SK-N-SH treated with all-trans-retinoic acid at 6 μM for 48 hours (cell line): ENCODE measurements around the gene TRPV3.

ENCODE experiments used
- ATAC-seq: fragments of 200-7000 bp; cut with Tn5 transposase; 3 replicates; pipeline ENCODE4 v1.9.1; 2020; ENCODE audit warnings: mild to moderate bottlenecking, moderate library complexity
- ARNTL ChIP-seq: fragments of 450-650 bp; formaldehyde crosslinking; IDR thresholded peaks from 2 replicates; pipeline ENCODE4 v1.5.0; 2020; ENCODE audit warnings: low read depth, mild to moderate bottlenecking, moderate library complexity, borderline replicate concordance
- BACH2 ChIP-seq: fragments of 250-450 bp; sonication (Bioruptor Pico); IDR thresholded peaks from 2 replicates; pipeline ENCODE4 v1.9.0; 2021; ENCODE audit warnings: mild to moderate bottlenecking, borderline replicate concordance
- CREB5 ChIP-seq: fragments of 250-450 bp; sonication (Bioruptor Pico); IDR thresholded peaks from 2 replicates; pipeline ENCODE4 v1.5.1; 2020; ENCODE audit warnings: low read depth, mild to moderate bottlenecking, moderate library complexity
- CSDC2 ChIP-seq: fragments of 250-450 bp; sonication (Bioruptor Pico); IDR thresholded peaks from 2 replicates; pipeline ENCODE4 v1.5.0; 2020; ENCODE audit warnings: mild to moderate bottlenecking, moderate library complexity
- ESRRG ChIP-seq: fragments of 250-450 bp; sonication (Bioruptor Pico); IDR thresholded peaks from 2 replicates; pipeline ENCODE4 v1.6.1; 2021; ENCODE audit warnings: mild to moderate bottlenecking
- GLIS3 ChIP-seq: fragments of 250-450 bp; sonication (Bioruptor Pico); IDR thresholded peaks from 2 replicates; pipeline ENCODE4 v1.5.0; 2020; ENCODE audit warnings: mild to moderate bottlenecking, moderate library complexity
- ISL1 ChIP-seq: fragments of 250-450 bp; sonication (Bioruptor Pico); IDR thresholded peaks from 2 replicates; pipeline ENCODE4 v2.1.2; 2022; ENCODE audit warnings: mild to moderate bottlenecking, moderate library complexity
- OSR1 ChIP-seq: fragments of 250-450 bp; sonication (Bioruptor Pico); IDR thresholded peaks from 2 replicates; pipeline ENCODE4 v1.8.0; 2022; ENCODE audit warnings: moderate library complexity, mild to moderate bottlenecking, inconsistent platforms
- PATZ1 ChIP-seq: fragments of 250-450 bp; sonication (Bioruptor Pico); IDR thresholded peaks from 2 replicates; pipeline ENCODE4 v1.8.0; 2020; ENCODE audit warnings: mild to moderate bottlenecking, moderate library complexity, borderline replicate concordance
- PPARA ChIP-seq: fragments of 250-450 bp; sonication (Bioruptor Pico); IDR thresholded peaks from 2 replicates; pipeline ENCODE4 v1.5.0; 2020; ENCODE audit warnings: mild to moderate bottlenecking, borderline replicate concordance
- RARB ChIP-seq: fragments of 250-450 bp; sonication (Bioruptor Pico); IDR thresholded peaks from 2 replicates; pipeline ENCODE4 v1.8.0; 2021; ENCODE audit warnings: mild to moderate bottlenecking, moderate library complexity
- SNAI2 ChIP-seq: fragments of 250-450 bp; sonication (Bioruptor Pico); IDR thresholded peaks from 2 replicates; pipeline ENCODE4 v1.5.0; 2020; ENCODE audit warnings: mild to moderate bottlenecking, moderate library complexity
- TCF4 ChIP-seq: fragments of 250-450 bp; sonication (Bioruptor Pico); IDR thresholded peaks from 2 replicates; pipeline ENCODE4 v1.8.0; 2021; ENCODE audit warnings: mild to moderate bottlenecking, moderate library complexity, borderline replicate concordance
- TOX ChIP-seq: fragments of 250-450 bp; sonication (Bioruptor Pico); IDR thresholded peaks from 2 replicates; pipeline ENCODE4 v1.8.0; 2021; ENCODE audit warnings: mild to moderate bottlenecking, moderate library complexity, borderline replicate concordance
- ZC3H10 ChIP-seq: fragments of 250-450 bp; sonication (Bioruptor Pico); IDR thresholded peaks from 2 replicates; pipeline ENCODE4 v1.5.1; 2021; ENCODE audit warnings: mild to moderate bottlenecking, moderate library complexity
- ZFP3 ChIP-seq: fragments of 250-450 bp; sonication (Bioruptor Pico); IDR thresholded peaks from 2 replicates; pipeline ENCODE4 v1.5.0; 2020; ENCODE audit warnings: mild to moderate bottlenecking, moderate library complexity
- ZFP30 ChIP-seq: fragments of 450-650 bp; formaldehyde crosslinking; IDR thresholded peaks from 2 replicates; pipeline ENCODE4 v1.5.0; 2022; ENCODE audit warnings: mild to moderate bottlenecking, moderate library complexity
- ZNF565 ChIP-seq: fragments of 450-650 bp; formaldehyde crosslinking; conservative IDR thresholded peaks from 2 replicates; pipeline ENCODE4 v1.5.0; 2020; ENCODE audit warnings: low read depth, mild to moderate bottlenecking, moderate library complexity
- ZNF70 ChIP-seq: fragments of 450-650 bp; formaldehyde crosslinking; IDR thresholded peaks from 2 replicates; pipeline ENCODE4 v1.5.0; 2020; ENCODE audit warnings: mild to moderate bottlenecking, moderate library complexity
- ZNF8 ChIP-seq: fragments of 450-650 bp; formaldehyde crosslinking; IDR thresholded peaks from 2 replicates; pipeline ENCODE4 v1.5.0; 2020; ENCODE audit warnings: mild to moderate bottlenecking, moderate library complexity
- TF ChIP-seq, protein P1 (sequence below): fragments of 250-450 bp; sonication (Bioruptor Pico); IDR thresholded peaks from 2 replicates; pipeline ENCODE4 v1.8.0; 2021; ENCODE audit warnings: low read depth, mild to moderate bottlenecking, moderate library complexity, borderline replicate concordance
- TF ChIP-seq, protein P2 (sequence below): fragments of 250-450 bp; sonication (Bioruptor Pico); IDR thresholded peaks from 2 replicates; pipeline ENCODE4 v1.5.0; 2020; ENCODE audit warnings: mild to moderate bottlenecking, moderate library complexity

TRPV3 gene

DNA sequence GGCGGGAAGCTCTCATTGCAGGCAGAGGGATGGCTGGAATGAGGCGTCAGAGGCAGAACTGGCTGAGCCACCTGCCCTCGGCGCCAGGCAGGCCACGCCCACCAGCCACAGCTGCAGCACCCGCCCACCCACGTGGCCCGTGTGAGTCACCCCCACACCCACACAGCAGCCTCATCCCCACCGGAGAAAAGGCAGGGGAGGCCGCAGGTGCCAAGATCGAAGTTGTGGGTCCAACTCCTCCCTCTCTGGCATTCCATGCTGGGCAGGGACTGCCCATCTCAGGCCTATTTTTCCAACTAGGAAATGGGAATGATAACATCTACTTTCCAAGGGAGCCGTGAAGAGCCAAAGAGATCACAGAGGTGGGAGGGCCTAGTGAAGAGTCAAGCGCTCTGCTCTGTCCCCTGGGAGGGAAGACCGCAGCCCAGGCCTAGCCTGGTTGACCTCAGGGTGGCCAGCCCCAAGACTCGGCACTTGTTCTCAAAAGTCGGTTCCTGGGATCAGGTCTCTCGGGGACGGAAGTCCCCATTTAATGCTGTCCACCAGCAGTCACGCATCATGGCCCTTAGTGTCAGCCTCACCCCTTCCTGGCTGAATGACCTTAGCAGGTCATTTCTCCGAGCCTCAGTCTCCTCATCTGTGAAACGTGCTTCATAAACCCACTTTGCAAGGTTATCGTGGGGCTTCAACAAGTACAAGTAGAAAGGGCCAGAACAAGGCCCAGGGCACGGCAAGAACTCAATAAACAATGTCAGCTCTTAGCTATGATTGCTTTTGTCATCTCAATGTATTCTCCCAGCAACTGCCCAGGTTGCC, at the start of gene TRPV3:
Gene TRPV3, minus strand, starts transcription at position 45 of the 816 bp plus-strand sequence. CDS start 2,962 bp downstream, outside the sequence.
- ATAC-seq, result no peak

GRCh38 chr17:3603870-3604259, 46.3 kb upstream of the TRPV3 start:
- ATAC-seq, result peak; percentile 21
- TF ChIP-seq ZNF565 (CRISPR knock-in tag) (no peak), CSDC2 (CRISPR knock-in tag) (no peak), ZC3H10 (no peak), BACH2 (no peak), ESRRG (CRISPR knock-in tag) (no peak), CREB5 (CRISPR knock-in tag) (no peak), ZNF70 (no peak), GLIS3 (CRISPR knock-in tag) (no peak), ZFP3 (no peak), ISL1 (no peak), ZNF8 (CRISPR knock-in tag) (no peak), ZFP30 (CRISPR knock-in tag) (no peak), ARNTL (CRISPR knock-in tag) (no peak), TOX (CRISPR knock-in tag) (no peak), TCF4 (CRISPR knock-in tag) (no peak), SNAI2 (CRISPR knock-in tag) (no peak)
- TF ChIP-seq, protein P1, sequence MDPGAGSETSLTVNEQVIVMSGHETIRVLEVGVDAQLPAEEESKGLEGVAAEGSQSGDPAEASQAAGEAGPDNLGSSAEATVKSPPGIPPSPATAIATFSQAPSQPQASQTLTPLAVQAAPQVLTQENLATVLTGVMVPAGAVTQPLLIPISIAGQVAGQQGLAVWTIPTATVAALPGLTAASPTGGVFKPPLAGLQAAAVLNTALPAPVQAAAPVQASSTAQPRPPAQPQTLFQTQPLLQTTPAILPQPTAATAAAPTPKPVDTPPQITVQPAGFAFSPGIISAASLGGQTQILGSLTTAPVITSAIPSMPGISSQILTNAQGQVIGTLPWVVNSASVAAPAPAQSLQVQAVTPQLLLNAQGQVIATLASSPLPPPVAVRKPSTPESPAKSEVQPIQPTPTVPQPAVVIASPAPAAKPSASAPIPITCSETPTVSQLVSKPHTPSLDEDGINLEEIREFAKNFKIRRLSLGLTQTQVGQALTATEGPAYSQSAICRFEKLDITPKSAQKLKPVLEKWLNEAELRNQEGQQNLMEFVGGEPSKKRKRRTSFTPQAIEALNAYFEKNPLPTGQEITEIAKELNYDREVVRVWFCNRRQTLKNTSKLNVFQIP (CRISPR knock-in tag), result no peak

More for the DNA sequence above, at the start of gene TRPV3:
- TF ChIP-seq OSR1 (CRISPR knock-in tag), result no peak
- TF ChIP-seq ZNF8 (CRISPR knock-in tag), result no peak
- TF ChIP-seq ZFP30 (CRISPR knock-in tag), result no peak
- TF ChIP-seq PPARA (CRISPR knock-in tag), result no peak
- TF ChIP-seq CREB5 (CRISPR knock-in tag), result no peak
- no peak for TF ChIP-seq ESRRG (CRISPR knock-in tag)
- no peak for TF ChIP-seq ZNF70
- TF ChIP-seq ISL1, result no peak
- TF ChIP-seq, protein P1 (CRISPR knock-in tag), result no peak
- TF ChIP-seq TOX (CRISPR knock-in tag), result no peak
- TF ChIP-seq SNAI2 (CRISPR knock-in tag), result no peak
- TF ChIP-seq ARNTL (CRISPR knock-in tag), result no peak
- TF ChIP-seq RARB (CRISPR knock-in tag), result no peak
- no peak for TF ChIP-seq PATZ1
- TF ChIP-seq, protein P2, sequence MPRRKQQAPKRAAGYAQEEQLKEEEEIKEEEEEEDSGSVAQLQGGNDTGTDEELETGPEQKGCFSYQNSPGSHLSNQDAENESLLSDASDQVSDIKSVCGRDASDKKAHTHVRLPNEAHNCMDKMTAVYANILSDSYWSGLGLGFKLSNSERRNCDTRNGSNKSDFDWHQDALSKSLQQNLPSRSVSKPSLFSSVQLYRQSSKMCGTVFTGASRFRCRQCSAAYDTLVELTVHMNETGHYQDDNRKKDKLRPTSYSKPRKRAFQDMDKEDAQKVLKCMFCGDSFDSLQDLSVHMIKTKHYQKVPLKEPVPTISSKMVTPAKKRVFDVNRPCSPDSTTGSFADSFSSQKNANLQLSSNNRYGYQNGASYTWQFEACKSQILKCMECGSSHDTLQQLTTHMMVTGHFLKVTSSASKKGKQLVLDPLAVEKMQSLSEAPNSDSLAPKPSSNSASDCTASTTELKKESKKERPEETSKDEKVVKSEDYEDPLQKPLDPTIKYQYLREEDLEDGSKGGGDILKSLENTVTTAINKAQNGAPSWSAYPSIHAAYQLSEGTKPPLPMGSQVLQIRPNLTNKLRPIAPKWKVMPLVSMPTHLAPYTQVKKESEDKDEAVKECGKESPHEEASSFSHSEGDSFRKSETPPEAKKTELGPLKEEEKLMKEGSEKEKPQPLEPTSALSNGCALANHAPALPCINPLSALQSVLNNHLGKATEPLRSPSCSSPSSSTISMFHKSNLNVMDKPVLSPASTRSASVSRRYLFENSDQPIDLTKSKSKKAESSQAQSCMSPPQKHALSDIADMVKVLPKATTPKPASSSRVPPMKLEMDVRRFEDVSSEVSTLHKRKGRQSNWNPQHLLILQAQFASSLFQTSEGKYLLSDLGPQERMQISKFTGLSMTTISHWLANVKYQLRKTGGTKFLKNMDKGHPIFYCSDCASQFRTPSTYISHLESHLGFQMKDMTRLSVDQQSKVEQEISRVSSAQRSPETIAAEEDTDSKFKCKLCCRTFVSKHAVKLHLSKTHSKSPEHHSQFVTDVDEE (CRISPR knock-in tag), result no peak
- no peak for TF ChIP-seq CSDC2 (CRISPR knock-in tag)
- no peak for TF ChIP-seq ZFP3
- TF ChIP-seq ZNF565 (CRISPR knock-in tag), result no peak
- TF ChIP-seq GLIS3 (CRISPR knock-in tag), result no peak
- TF ChIP-seq TCF4 (CRISPR knock-in tag), result no peak
